ENCODE measurements around the gene TUBB4A. TPM values are rescaled to one million over a fixed set of nuclear protein-coding genes. Genes with fewer than 3 reads are reported as not detected.

TUBB4A gene
- total and polyA plus RNA-seq, 10 of the 15 experiments (the other 5 are each of a cell fraction or from before 2014, with no cell fraction given): 0.29 to 22.4 (median 3.8) TPM

GRCh38 chr19:6501740-6502648 is at the start of gene TUBB4A (continued):
- 0 out of 2 replicates have a peak, but pooled peaks have one; percentile 22 for TF ChIP-seq IKZF1 (conservative IDR thresholded peaks at IDR 0.05)
- TF ChIP-seq PAX8 (IDR thresholded peaks at IDR 0.05): no peak
- TF ChIP-seq, protein P1, sequence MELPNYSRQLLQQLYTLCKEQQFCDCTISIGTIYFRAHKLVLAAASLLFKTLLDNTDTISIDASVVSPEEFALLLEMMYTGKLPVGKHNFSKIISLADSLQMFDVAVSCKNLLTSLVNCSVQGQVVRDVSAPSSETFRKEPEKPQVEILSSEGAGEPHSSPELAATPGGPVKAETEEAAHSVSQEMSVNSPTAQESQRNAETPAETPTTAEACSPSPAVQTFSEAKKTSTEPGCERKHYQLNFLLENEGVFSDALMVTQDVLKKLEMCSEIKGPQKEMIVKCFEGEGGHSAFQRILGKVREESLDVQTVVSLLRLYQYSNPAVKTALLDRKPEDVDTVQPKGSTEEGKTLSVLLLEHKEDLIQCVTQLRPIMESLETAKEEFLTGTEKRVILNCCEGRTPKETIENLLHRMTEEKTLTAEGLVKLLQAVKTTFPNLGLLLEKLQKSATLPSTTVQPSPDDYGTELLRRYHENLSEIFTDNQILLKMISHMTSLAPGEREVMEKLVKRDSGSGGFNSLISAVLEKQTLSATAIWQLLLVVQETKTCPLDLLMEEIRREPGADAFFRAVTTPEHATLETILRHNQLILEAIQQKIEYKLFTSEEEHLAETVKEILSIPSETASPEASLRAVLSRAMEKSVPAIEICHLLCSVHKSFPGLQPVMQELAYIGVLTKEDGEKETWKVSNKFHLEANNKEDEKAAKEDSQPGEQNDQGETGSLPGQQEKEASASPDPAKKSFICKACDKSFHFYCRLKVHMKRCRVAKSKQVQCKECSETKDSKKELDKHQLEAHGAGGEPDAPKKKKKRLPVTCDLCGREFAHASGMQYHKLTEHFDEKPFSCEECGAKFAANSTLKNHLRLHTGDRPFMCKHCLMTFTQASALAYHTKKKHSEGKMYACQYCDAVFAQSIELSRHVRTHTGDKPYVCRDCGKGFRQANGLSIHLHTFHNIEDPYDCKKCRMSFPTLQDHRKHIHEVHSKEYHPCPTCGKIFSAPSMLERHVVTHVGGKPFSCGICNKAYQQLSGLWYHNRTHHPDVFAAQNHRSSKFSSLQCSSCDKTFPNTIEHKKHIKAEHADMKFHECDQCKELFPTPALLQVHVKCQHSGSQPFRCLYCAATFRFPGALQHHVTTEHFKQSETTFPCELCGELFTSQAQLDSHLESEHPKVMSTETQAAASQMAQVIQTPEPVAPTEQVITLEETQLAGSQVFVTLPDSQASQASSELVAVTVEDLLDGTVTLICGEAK (IDR thresholded peaks at IDR 0.05; ENCODE audit: borderline replicate concordance): no peak
- TF ChIP-seq, protein P2, sequence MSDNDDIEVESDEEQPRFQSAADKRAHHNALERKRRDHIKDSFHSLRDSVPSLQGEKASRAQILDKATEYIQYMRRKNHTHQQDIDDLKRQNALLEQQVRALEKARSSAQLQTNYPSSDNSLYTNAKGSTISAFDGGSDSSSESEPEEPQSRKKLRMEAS (IDR thresholded peaks at IDR 0.05; ENCODE audit: low read depth, low read length): no peak
- TF ChIP-seq ESRRA (IDR thresholded peaks at IDR 0.05; ENCODE audit: low read length): no peak
- peak in 1 of 2 experiments; percentile 42; a peak in 1 of 3 replicates for TF ChIP-seq EGR1 (IDR thresholded peaks at IDR 0.05; ENCODE audit: borderline replicate concordance in 1 of 2, low read depth in 2 of 2, low read length in 2 of 2)
- no peak for TF ChIP-seq TAF1 (IDR thresholded peaks at IDR 0.05; ENCODE audit: borderline replicate concordance, low read depth, low read length)
- no peak for TF ChIP-seq TCF3 (IDR thresholded peaks at IDR 0.05; ENCODE audit: borderline replicate concordance, insufficient read depth, low read depth, low read length)
- TF ChIP-seq CHD2 (IDR thresholded peaks at IDR 0.05; ENCODE audit: borderline replicate concordance, low read depth, low read length): peak; percentile 43; the same call in 1 of the 2 replicates
- TF ChIP-seq DPF2 (IDR thresholded peaks at IDR 0.05): 0 out of 2 replicates have a peak, but pooled peaks have one; percentile 43
- no peak for TF ChIP-seq SP1 (IDR thresholded peaks at IDR 0.05; ENCODE audit: low read depth, low read length)
- no peak for TF ChIP-seq HCFC1 (IDR thresholded peaks at IDR 0.05; ENCODE audit: low read length)
- TF ChIP-seq, protein P3, sequence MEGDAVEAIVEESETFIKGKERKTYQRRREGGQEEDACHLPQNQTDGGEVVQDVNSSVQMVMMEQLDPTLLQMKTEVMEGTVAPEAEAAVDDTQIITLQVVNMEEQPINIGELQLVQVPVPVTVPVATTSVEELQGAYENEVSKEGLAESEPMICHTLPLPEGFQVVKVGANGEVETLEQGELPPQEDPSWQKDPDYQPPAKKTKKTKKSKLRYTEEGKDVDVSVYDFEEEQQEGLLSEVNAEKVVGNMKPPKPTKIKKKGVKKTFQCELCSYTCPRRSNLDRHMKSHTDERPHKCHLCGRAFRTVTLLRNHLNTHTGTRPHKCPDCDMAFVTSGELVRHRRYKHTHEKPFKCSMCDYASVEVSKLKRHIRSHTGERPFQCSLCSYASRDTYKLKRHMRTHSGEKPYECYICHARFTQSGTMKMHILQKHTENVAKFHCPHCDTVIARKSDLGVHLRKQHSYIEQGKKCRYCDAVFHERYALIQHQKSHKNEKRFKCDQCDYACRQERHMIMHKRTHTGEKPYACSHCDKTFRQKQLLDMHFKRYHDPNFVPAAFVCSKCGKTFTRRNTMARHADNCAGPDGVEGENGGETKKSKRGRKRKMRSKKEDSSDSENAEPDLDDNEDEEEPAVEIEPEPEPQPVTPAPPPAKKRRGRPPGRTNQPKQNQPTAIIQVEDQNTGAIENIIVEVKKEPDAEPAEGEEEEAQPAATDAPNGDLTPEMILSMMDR (IDR thresholded peaks at IDR 0.05 in 2 of 3, conservative IDR thresholded peaks at IDR 0.05 in 1 of 3; ENCODE audit: control insufficient read depth in 2 of 3, extremely low read depth in 1 of 3, insufficient read depth in 1 of 3, low read depth in 3 of 3, low read length in 3 of 3): peak in 1 of 3 experiments; percentile 14; a peak in 1 of 6 replicates
- TF ChIP-seq, protein P4, sequence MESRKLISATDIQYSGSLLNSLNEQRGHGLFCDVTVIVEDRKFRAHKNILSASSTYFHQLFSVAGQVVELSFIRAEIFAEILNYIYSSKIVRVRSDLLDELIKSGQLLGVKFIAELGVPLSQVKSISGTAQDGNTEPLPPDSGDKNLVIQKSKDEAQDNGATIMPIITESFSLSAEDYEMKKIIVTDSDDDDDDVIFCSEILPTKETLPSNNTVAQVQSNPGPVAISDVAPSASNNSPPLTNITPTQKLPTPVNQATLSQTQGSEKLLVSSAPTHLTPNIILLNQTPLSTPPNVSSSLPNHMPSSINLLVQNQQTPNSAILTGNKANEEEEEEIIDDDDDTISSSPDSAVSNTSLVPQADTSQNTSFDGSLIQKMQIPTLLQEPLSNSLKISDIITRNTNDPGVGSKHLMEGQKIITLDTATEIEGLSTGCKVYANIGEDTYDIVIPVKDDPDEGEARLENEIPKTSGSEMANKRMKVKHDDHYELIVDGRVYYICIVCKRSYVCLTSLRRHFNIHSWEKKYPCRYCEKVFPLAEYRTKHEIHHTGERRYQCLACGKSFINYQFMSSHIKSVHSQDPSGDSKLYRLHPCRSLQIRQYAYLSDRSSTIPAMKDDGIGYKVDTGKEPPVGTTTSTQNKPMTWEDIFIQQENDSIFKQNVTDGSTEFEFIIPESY (IDR thresholded peaks at IDR 0.05): no peak
- no peak for TF ChIP-seq RAD21 (IDR thresholded peaks at IDR 0.05; ENCODE audit: insufficient read depth, low read depth, low read length)
- no peak for TF ChIP-seq ELK1 (IDR thresholded peaks at IDR 0.05; ENCODE audit: low read depth, low read length)

All from GM12878 (cell line).